Vagina (tissue), 2 donors: ENCODE results near the gene DNMT1.

Experiments used
- POLR2A ChIP-seq, 2 donors: fragments of 450-650 bp; IDR thresholded peaks; one replicate each; pipeline ENCODE4 v1.6.1; 2017; ENCODE audit warnings: antibody characterized with exemption in 2 of 2, mild to moderate bottlenecking in 2 of 2, moderate library complexity in 2 of 2
- TF ChIP-seq, protein P1 (sequence below), 3 experiments: fragments of 450-650 bp in 2 of 3; fragments of 200-600 bp in 1 of 3; sonication (generic) in 1 of 3; IDR thresholded peaks; one replicate each; pipeline ENCODE4 v1.5.1; 2017 to 2019; ENCODE audit warnings: antibody characterized with exemption in 3 of 3, mild to moderate bottlenecking in 2 of 3, moderate library complexity in 2 of 3

GRCh38 chr19:10089801-10090375 is 104.9 kb downstream of the DNMT1 start:
- TF ChIP-seq, protein P1, sequence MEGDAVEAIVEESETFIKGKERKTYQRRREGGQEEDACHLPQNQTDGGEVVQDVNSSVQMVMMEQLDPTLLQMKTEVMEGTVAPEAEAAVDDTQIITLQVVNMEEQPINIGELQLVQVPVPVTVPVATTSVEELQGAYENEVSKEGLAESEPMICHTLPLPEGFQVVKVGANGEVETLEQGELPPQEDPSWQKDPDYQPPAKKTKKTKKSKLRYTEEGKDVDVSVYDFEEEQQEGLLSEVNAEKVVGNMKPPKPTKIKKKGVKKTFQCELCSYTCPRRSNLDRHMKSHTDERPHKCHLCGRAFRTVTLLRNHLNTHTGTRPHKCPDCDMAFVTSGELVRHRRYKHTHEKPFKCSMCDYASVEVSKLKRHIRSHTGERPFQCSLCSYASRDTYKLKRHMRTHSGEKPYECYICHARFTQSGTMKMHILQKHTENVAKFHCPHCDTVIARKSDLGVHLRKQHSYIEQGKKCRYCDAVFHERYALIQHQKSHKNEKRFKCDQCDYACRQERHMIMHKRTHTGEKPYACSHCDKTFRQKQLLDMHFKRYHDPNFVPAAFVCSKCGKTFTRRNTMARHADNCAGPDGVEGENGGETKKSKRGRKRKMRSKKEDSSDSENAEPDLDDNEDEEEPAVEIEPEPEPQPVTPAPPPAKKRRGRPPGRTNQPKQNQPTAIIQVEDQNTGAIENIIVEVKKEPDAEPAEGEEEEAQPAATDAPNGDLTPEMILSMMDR (IDR thresholded peaks at IDR 0.05), result no peak
- TF ChIP-seq POLR2A (IDR thresholded peaks at IDR 0.05), result no peak
